SU-DHL-6 (cell line): ENCODE measurements around the gene PCDHB9.

ENCODE experiments used
- H2AFZ ChIP-seq: fragments of 200-600 bp; sonication (generic); 2 replicates; pipeline ENCODE4 v1.6.1; 2014; ENCODE audit warnings: low read depth, mild to moderate bottlenecking, moderate library complexity, mixed read lengths, antibody characterized with exemption, low read length; ENCODE audit not compliant: severe bottlenecking
- H3F3A ChIP-seq: fragments of 200-600 bp; shearing (Covaris generic); 2 replicates; pipeline ENCODE4 v1.6.0; 2016; ENCODE audit warnings: antibody characterized with exemption, mild to moderate bottlenecking; ENCODE audit not compliant: insufficient read depth
- H3K27ac ChIP-seq: fragments of 200-600 bp; sonication (generic); 2 replicates; pipeline ENCODE4 v1.5.1; 2016; ENCODE audit warnings: low read depth, mild to moderate bottlenecking, low read length, moderate library complexity, mixed read lengths
- H3K27me3 ChIP-seq: fragments of 200-600 bp; sonication (generic), shearing (Covaris generic); 2 replicates; pipeline ENCODE4 v1.6.0; 2014; ENCODE audit warnings: mild to moderate bottlenecking, low read length
- H3K36me3 ChIP-seq: fragments of 200-600 bp; sonication (generic); 2 replicates; pipeline ENCODE4 v1.6.1; 2014; ENCODE audit warnings: mild to moderate bottlenecking, low read length, mixed read lengths
- H3K4me2 ChIP-seq: fragments of 300-600, 200-600 bp; shearing (Covaris generic), sonication (generic); 2 replicates; pipeline ENCODE4 v1.6.0; 2014; ENCODE audit warnings: low read length, low read depth, mild to moderate bottlenecking; ENCODE audit not compliant: poor library complexity, severe bottlenecking
- H3K4me3 ChIP-seq: fragments of 200-600 bp; sonication (generic); 2 replicates; pipeline ENCODE4 v1.5.1; 2014; ENCODE audit warnings: antibody characterized with exemption, low read length, mild to moderate bottlenecking, mixed read lengths; ENCODE audit not compliant: insufficient read depth, poor library complexity, severe bottlenecking
- H3K79me2 ChIP-seq: fragments of 200-600 bp; sonication (generic); 2 replicates; pipeline ENCODE4 v1.6.1; 2014; ENCODE audit warnings: mild to moderate bottlenecking, low read length, moderate library complexity; ENCODE audit not compliant: insufficient read depth
- H3K9ac ChIP-seq: fragments of 200-600 bp; sonication (generic); 2 replicates; pipeline ENCODE4 v1.7.0; 2014; ENCODE audit warnings: mild to moderate bottlenecking, low read length
- H3K9me2 ChIP-seq: fragments of 200-600 bp; sonication (generic); replicated peaks from 2 replicates; pipeline ENCODE4 v1.6.1; 2014; ENCODE audit warnings: low read length; ENCODE audit not compliant: insufficient read depth
- H3K9me3 ChIP-seq: fragments of 200-600 bp; sonication (generic); 2 replicates; pipeline ENCODE4 v1.6.1; 2014; ENCODE audit warnings: low read length, mixed read lengths; ENCODE audit not compliant: insufficient read depth
- H4K20me1 ChIP-seq: fragments of 200-600 bp; sonication (generic); 2 replicates; pipeline ENCODE4 v1.6.1; 2014; ENCODE audit warnings: low read depth, mild to moderate bottlenecking, antibody characterized with exemption, low read length, moderate library complexity, mixed read lengths
- TF ChIP-seq, protein P1 (sequence below): fragments of 200-600 bp; sonication (generic); IDR thresholded peaks from one replicate; pipeline ENCODE4 v1.5.1; 2017; ENCODE audit warnings: antibody characterized with exemption, mild to moderate bottlenecking, low read length, moderate library complexity; ENCODE audit not compliant: insufficient read depth, poor library complexity, severe bottlenecking

PCDHB9 gene

DNA sequence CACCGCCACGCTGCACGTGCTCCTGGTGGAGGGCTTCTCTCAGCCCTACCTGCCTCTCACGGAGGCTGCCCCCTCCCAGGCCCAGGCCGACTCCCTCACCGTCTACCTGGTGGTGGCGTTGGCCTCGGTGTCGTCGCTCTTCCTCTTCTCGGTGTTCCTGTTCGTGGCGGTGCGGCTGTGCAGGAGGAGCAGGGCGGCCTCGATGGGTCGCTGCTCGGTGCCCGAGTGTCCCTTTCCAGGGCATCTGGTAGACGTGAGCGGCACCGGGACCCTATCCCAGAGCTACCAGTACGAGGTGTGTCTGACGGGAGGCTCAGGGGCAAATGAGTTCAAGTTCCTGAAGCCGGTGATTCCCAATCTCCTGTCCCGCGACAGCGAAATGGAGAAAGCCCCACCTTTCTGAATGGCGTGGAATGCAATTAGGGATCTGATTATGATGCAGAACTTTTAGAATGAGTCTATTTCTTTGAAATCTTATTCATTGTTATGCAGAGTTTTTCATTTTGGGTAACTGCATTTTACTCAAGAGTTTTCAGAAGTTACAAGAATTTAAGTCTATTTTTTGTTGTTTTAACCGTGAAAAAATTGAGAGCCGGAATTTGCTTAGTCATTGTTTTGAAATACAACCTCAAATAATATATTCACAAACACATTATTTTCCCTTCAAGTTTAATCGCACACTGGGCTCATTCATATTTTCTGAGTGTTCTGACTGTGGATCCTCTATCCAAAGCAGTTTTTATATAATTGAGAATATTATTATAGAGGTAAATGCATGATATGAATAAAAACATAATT is 49.8 kb downstream of the PCDHB9 start:
- H3K4me3 ChIP-seq, result no peak overlapping the region
- H2AFZ ChIP-seq, result no peak overlapping the region
- H3K9ac ChIP-seq, result no peak overlapping the region
- no peak overlapping the region for H3K4me2 ChIP-seq
- no peaks in the 10 kb centered on the region for H3K9me2 ChIP-seq
- no peaks in the 10 kb centered on the region for H3K9me3 ChIP-seq
- no peaks in the 10 kb centered on the region for H4K20me1 ChIP-seq
- no peak overlapping the region for H3K27ac ChIP-seq
- no peaks in the 10 kb centered on the region for H3K36me3 ChIP-seq
- H3F3A ChIP-seq, result no peaks in the 10 kb centered on the region
- TF ChIP-seq, protein P1, sequence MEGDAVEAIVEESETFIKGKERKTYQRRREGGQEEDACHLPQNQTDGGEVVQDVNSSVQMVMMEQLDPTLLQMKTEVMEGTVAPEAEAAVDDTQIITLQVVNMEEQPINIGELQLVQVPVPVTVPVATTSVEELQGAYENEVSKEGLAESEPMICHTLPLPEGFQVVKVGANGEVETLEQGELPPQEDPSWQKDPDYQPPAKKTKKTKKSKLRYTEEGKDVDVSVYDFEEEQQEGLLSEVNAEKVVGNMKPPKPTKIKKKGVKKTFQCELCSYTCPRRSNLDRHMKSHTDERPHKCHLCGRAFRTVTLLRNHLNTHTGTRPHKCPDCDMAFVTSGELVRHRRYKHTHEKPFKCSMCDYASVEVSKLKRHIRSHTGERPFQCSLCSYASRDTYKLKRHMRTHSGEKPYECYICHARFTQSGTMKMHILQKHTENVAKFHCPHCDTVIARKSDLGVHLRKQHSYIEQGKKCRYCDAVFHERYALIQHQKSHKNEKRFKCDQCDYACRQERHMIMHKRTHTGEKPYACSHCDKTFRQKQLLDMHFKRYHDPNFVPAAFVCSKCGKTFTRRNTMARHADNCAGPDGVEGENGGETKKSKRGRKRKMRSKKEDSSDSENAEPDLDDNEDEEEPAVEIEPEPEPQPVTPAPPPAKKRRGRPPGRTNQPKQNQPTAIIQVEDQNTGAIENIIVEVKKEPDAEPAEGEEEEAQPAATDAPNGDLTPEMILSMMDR, result no peak
- H3K79me2 ChIP-seq, result no peaks in the 10 kb centered on the region
- H3K27me3 ChIP-seq, result no peaks in the 10 kb centered on the region
